Karpas-422 (cell line): Measurements from ENCODE around the gene TCEAL3. TPM values are rescaled to one million over a fixed set of nuclear protein-coding genes. Genes with fewer than 3 reads are reported as not detected.
"Not testable (repeated sequence)": the region's sequence is repeated elsewhere in the genome, so short reads cannot be mapped to it uniquely, and the experiment has no call there.

ENCODE experiments used
- DNase-seq: peaks from one replicate; pipeline ENCODE4 v3.0.0-alpha.2; 2015
- H2AFZ ChIP-seq: fragments of 200-600 bp; sonication (generic); 2 replicates; pipeline ENCODE4 v1.6.1; 2014; ENCODE audit warnings: antibody characterized with exemption, low read length, mixed read lengths
- H3K27ac ChIP-seq: fragments of 200-600 bp; sonication (generic); 2 replicates; pipeline ENCODE4 v1.5.1; 2014; ENCODE audit warnings: mild to moderate bottlenecking, low read length, moderate library complexity
- H3K27me3 ChIP-seq: fragments of 200-600 bp; sonication (generic); 2 replicates; pipeline ENCODE4 v1.6.1; 2014; ENCODE audit warnings: low read length, mixed read lengths
- H3K36me3 ChIP-seq: fragments of 200-600 bp; sonication (generic); 2 replicates; pipeline ENCODE4 v1.6.1; 2014; ENCODE audit warnings: low read length, mixed read lengths; ENCODE audit not compliant: insufficient read depth
- H3K4me1 ChIP-seq: fragments of 200-600 bp; sonication (generic); 2 replicates; pipeline ENCODE4 v1.6.1; 2014; ENCODE audit warnings: mild to moderate bottlenecking, low read length, mixed read lengths
- H3K4me2 ChIP-seq: fragments of 200-600 bp; sonication (generic); 2 replicates; pipeline ENCODE4 v1.6.1; 2014; ENCODE audit warnings: low read length, low read depth, mild to moderate bottlenecking; ENCODE audit not compliant: poor library complexity, severe bottlenecking
- H3K4me3 ChIP-seq: fragments of 200-600 bp; sonication (generic); 2 replicates; pipeline ENCODE4 v1.5.1; 2014; ENCODE audit warnings: mild to moderate bottlenecking, antibody characterized with exemption, low read length, mixed read lengths
- H3K79me2 ChIP-seq: fragments of 200-600 bp; sonication (generic); 2 replicates; pipeline ENCODE4 v1.6.1; 2014; ENCODE audit warnings: mild to moderate bottlenecking, low read length, mixed read lengths
- H3K9ac ChIP-seq: fragments of 200-600 bp; sonication (generic); 2 replicates; pipeline ENCODE4 v1.6.0; 2014; ENCODE audit warnings: low read length
- H3K9me2 ChIP-seq: fragments of 200-600 bp; sonication (generic), shearing (Covaris generic); replicated peaks from 2 replicates; pipeline ENCODE4 v1.6.0; 2014; ENCODE audit warnings: mild to moderate bottlenecking, low read length, moderate library complexity; ENCODE audit not compliant: insufficient read depth
- H3K9me3 ChIP-seq: fragments of 300-700, 200-600 bp; sonication (generic); 2 replicates; pipeline ENCODE4 v1.6.1; 2014; ENCODE audit warnings: low read length, mixed read lengths
- H4K20me1 ChIP-seq: fragments of 200-600 bp; sonication (generic); 2 replicates; pipeline ENCODE4 v1.6.1; 2014; ENCODE audit warnings: mild to moderate bottlenecking, antibody characterized with exemption, low read length, low read depth; ENCODE audit not compliant: insufficient read depth
- total RNA-seq: library from RNA; depleted of rRNA; stranded (reverse); fragments of >200 nt; shearing (Covaris generic); gene quantifications from 2 replicates; pipeline ENCODE4 v1.2.3, GENCODE V29; 2014; ENCODE audit warnings: low replicate concordance

Gene TCEAL3
- total RNA-seq, 1 experiment from 2014 or later, result 1.8 TPM

GRCh38 chrX:103584596-103584995 lies 23.2 kb upstream of the TCEAL3 start:
- Histone ChIP-seq H3K9ac (peak overlapping the region; percentile 79; the same call in 1 of the 2 replicates), H4K20me1 (no peaks in the 10 kb centered on the region), H2AFZ (peak overlapping the region; percentile 75), H3K4me3 (peak overlapping the region; percentile 78), H3K9me3 (no peaks in the 10 kb centered on the region), H3K9me2 (no peaks in the 10 kb centered on the region), H3K27ac (no peak overlapping the region), H3K36me3 (no peaks in the 10 kb centered on the region; the same call in 1 of the 2 replicates), H3K4me1 (peaks cover 12% of the 10 kb centered on the region), H3K79me2 (peaks cover 11% of the 10 kb centered on the region), H3K27me3 (no peaks in the 10 kb centered on the region), H3K4me2 (peak overlapping the region; percentile 77)
- no peak for DNase-seq

DNA sequence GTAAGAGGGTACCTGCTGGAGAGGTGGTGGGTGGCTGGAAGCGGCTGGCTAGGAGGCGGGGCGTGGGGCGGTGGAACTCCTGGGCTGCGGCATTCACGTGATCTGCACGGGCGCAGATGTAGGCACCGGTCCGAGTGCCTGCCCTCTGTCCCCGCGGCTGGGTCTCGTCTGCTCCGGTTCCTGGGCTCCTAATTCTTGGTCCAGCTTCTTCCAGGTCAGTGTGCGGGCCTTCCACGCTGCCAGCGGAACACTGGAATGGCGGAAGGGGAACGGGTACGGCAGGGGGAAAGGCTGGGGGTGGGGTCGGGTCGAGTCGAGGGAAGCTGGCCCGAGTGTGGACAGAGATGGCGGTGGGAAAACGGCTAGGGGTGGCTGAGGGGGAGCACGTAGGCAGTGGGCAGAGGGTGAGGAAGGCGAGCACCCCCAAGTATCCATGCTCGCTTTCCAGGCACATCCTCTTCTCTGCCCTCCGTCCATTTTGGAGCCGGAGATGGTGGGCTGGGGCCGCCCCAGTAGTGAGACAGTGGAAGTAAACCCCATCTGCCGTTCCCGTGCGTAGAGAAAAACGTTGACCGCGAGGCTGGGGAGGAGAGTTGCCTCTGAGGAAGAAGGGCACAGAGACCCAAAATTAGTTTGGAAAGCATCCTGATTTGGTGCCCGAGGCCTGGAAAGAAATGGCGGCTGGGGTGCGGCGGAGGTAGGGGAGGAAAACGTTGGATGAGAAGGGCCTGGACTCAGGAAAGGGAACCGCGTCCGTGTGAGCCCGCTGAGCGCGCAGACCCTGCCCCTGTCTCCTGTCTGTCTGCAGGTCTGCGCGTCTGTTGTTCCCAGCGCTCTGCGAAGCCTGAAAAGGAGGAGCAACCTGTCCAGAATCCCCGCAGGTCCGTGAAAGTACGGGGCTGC lies 22.1 kb upstream of the TCEAL3 start, which contains the start of gene TCEAL4:
Gene TCEAL4 (plus strand): TSS at position 105 of the 903 bp plus-strand sequence. CDS start 1,161 bp downstream, outside the sequence.
- Histone ChIP-seq H4K20me1 (no peaks in the 10 kb centered on the region), H3K27ac (no peak within 1 kb of the TSS), H3K27me3 (no peaks in the 10 kb centered on the region)

DNA sequence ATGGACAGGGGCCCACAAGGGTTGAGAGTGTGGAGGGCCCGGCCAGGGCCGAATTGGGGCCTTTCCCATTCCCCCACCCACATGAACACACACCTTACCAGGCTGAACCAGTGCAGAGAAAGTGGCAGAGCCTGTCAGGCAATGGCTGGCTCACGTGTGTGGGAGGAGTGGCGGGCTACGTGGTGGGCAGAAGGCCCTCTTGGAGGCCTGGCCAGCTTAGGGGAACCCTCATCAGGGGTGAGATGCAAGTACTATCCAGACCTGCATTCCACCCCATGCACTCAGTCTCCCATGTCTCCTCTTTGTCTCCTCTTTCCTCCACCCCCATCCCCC lies 21.5 kb upstream of the TCEAL3 start:
- Histone ChIP-seq H2AFZ (no peak overlapping the region; the same call in 1 of the 2 replicates), H3K27ac (no peak overlapping the region), H3K36me3 (no peaks in the 10 kb centered on the region; the same call in 1 of the 2 replicates), H3K9me2 (no peaks in the 10 kb centered on the region), H3K4me1 (peaks cover 12% of the 10 kb centered on the region), H3K9me3 (no peaks in the 10 kb centered on the region), H3K4me3 (peak overlapping the region; percentile 78), H3K9ac (peak overlapping the region; percentile 79), H3K27me3 (no peaks in the 10 kb centered on the region), H3K4me2 (peak overlapping the region; percentile 77), H3K79me2 (peaks cover 11% of the 10 kb centered on the region), H4K20me1 (no peaks in the 10 kb centered on the region)
- DNase-seq, result no peak

More for the DNA sequence above, 22.1 kb upstream of the TCEAL3 start, which contains the start of gene TCEAL4:
- peak within 1 kb of the TSS; percentile 77 for H3K4me2 ChIP-seq
- H3K9me2 ChIP-seq, result no peaks in the 10 kb centered on the region
- peaks cover 12% of the 10 kb centered on the region for H3K4me1 ChIP-seq
- H3K36me3 ChIP-seq, result no peaks in the 10 kb centered on the region; the same call in 1 of the 2 replicates
- peaks cover 11% of the 10 kb centered on the region for H3K79me2 ChIP-seq
- H2AFZ ChIP-seq, result peak within 1 kb of the TSS; percentile 75
- peak within 1 kb of the TSS; percentile 78 for H3K4me3 ChIP-seq
- no peaks in the 10 kb centered on the region for H3K9me3 ChIP-seq
- H3K9ac ChIP-seq, result peak within 1 kb of the TSS; percentile 79
- peak; percentile 72 for DNase-seq

- peak overlapping the region; percentile 77 for H3K4me2 ChIP-seq
- peak overlapping the region; percentile 79; the same call in 1 of the 2 replicates for H3K9ac ChIP-seq
These were observed 21.1 kb upstream of the TCEAL3 start for GRCh38 chrX:103586659-103587058.

GRCh38 chrX:103592295-103592694 lies 15.5 kb upstream of the TCEAL3 start:
- not testable (repeated sequence) for H3K36me3 ChIP-seq, DNase-seq, H3K27me3 ChIP-seq, H4K20me1 ChIP-seq, H3K27ac ChIP-seq, H3K4me2 ChIP-seq, H2AFZ ChIP-seq, H3K4me1 ChIP-seq, H3K9ac ChIP-seq, H3K9me3 ChIP-seq, H3K9me2 ChIP-seq, H3K79me2 ChIP-seq, H3K4me3 ChIP-seq

More at GRCh38 chrX:103586659-103587058, 21.1 kb upstream of the TCEAL3 start:
- Histone ChIP-seq H3K27me3 (no peaks in the 10 kb centered on the region), H3K36me3 (no peaks in the 10 kb centered on the region; the same call in 1 of the 2 replicates), H3K4me3 (peak overlapping the region; percentile 78; the same call in 1 of the 2 replicates), H3K27ac (no peak overlapping the region), H3K79me2 (peaks cover 11% of the 10 kb centered on the region), H4K20me1 (no peaks in the 10 kb centered on the region), H3K4me1 (peaks cover 12% of the 10 kb centered on the region), H2AFZ (no peak overlapping the region), H3K9me3 (no peaks in the 10 kb centered on the region), H3K9me2 (no peaks in the 10 kb centered on the region)
- no peak for DNase-seq

DNA sequence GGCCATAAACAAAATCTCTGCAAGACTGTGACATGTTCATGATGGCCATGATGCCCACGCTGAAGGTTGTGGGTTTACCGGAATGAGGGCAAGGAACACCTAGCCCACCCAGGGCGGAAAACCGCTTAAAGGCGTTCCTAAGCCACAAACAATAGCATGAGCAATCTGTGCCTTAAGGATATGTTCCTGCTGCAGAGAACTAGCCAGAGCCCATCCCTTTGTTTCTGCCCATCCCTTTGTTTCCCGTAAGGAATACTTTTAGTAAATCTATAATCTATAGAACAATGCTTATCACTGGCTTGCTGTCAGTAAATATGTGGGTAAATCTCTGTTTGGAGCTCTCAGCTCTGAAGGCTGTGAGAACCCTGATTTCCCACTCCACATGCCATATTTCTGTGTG lies 12.6 kb upstream of the TCEAL3 start:
- not testable (repeated sequence) for DNase-seq, H3K4me2 ChIP-seq

DNA sequence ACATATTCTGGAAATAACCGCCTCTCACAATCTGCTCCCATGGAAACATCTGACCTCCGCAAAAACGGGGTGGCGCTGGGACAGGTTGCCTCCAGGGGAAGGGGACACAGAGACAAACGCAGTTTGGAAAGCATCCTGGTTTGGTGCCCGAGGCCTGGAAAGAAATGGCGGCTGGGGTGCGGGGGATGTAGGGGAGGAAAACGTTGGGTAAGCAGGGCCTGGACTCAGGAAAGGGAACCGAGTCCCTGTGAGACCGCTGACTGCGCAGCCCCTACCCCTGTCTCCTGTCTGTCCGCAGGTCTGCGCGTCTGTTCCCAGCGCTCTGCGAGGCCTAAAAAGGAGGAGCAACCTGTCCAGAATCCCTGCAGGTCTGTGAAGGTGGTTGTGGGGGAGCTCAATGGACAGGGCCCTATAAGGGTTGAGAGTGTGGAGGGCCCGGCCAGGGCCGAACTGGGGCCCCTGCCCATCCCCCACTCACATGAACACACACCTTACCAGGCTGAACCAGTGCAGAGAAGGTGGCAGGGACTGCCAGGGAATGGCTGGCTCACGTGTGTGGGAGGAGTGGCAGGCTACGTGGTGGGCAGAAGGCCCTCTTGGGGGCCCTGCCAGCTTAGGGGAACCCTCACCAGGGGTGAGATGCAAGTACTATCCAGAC lies 672 bp downstream of the TCEAL3 start:
- Histone ChIP-seq H2AFZ (peak overlapping the region; percentile 86; the same call in 1 of the 2 replicates), H3K4me2 (peak overlapping the region; percentile 68), H3K4me1 (peaks cover 8% of the 10 kb centered on the region), H3K27me3 (no peaks in the 10 kb centered on the region), H3K4me3 (peak overlapping the region; percentile 70), H3K9ac (peak overlapping the region; percentile 67), H3K9me2 (no peaks in the 10 kb centered on the region), H3K27ac (no peak overlapping the region), H3K79me2 (no peaks in the 10 kb centered on the region), H3K9me3 (no peaks in the 10 kb centered on the region), H3K36me3 (no peaks in the 10 kb centered on the region), H4K20me1 (no peaks in the 10 kb centered on the region)
- DNase-seq, result no peak

More for the DNA sequence above, 12.6 kb upstream of the TCEAL3 start:
- not testable (repeated sequence) for H3K4me3 ChIP-seq, H4K20me1 ChIP-seq, H3K79me2 ChIP-seq, H3K4me1 ChIP-seq, H2AFZ ChIP-seq, H3K27ac ChIP-seq, H3K36me3 ChIP-seq, H3K9me2 ChIP-seq, H3K27me3 ChIP-seq, H3K9me3 ChIP-seq, H3K9ac ChIP-seq

DNA sequence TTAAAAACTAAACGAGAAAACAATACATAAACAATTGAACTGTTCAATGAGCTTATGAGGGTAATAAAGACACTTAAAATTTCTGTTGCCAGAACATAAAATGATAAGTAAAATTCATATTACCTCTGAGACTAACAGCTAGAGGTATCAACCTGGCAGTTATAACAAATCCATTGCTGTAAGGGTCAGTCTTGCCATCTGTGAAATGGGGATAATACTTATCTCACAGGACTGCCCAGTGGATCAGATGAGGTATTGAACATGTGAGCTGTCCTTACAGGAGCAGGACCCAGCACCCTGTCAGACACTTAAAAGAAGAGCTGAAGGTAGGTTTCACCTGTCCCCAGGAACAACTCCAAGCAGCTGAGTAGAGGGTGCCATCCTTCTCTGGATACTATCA lies 2.5 kb downstream of the TCEAL3 start:
- Histone ChIP-seq H3K9ac (no peak overlapping the region), H3K4me1 (peaks cover 8% of the 10 kb centered on the region), H3K9me2 (no peaks in the 10 kb centered on the region), H3K4me3 (no peak overlapping the region), H3K9me3 (no peaks in the 10 kb centered on the region), H3K27ac (no peak overlapping the region), H3K36me3 (no peaks in the 10 kb centered on the region), H3K79me2 (no peaks in the 10 kb centered on the region), H4K20me1 (no peaks in the 10 kb centered on the region), H3K27me3 (no peaks in the 10 kb centered on the region), H3K4me2 (no peak overlapping the region), H2AFZ (no peak overlapping the region)
- no peak for DNase-seq
